Uterus (tissue), 4 donors: ENCODE data around the gene MIS18A. TPM values are rescaled to one million over a fixed set of nuclear protein-coding genes. Genes with fewer than 3 reads are reported as not detected.
"Not testable (repeated sequence)": the region's sequence is repeated elsewhere in the genome, so short reads cannot be mapped to it uniquely, and the experiment has no call there.

Source experiments
- DNase-seq, 2 donors: peaks; one replicate each; pipeline ENCODE4 v3.0.0-alpha.2; 2019 to 2020
- H3K27ac ChIP-seq, 2 donors: fragments of 200-600 bp; sonication (generic); 1 replicate in 1 of 2; 2 replicates in 1 of 2; pipeline ENCODE4 v1.5.1; 2016 to 2018
- H3K27me3 ChIP-seq, 2 donors: fragments of 200-600 bp; sonication (generic); one replicate each; pipeline ENCODE4 v1.5.1; 2018 to 2019; ENCODE audit warnings: control low read depth in 1 of 2
- H3K36me3 ChIP-seq, 2 donors: fragments of 200-600 bp; sonication (generic); one replicate each; pipeline ENCODE4 v1.5.1; 2019; ENCODE audit warnings: control low read depth in 1 of 2
- H3K4me1 ChIP-seq, 2 donors: fragments of 200-600 bp; sonication (generic); one replicate each; pipeline ENCODE4 v1.5.1; 2018 to 2019; ENCODE audit warnings: control low read depth in 1 of 2
- H3K4me3 ChIP-seq, 2 donors: fragments of 200-600 bp; sonication (generic); 1 replicate in 1 of 2; 2 replicates in 1 of 2; pipeline ENCODE4 v1.5.1; 2018 to 2019; ENCODE audit warnings: mild to moderate bottlenecking in 1 of 2
- H3K9me3 ChIP-seq, 2 donors: fragments of 200-600 bp; sonication (generic); one replicate each; pipeline ENCODE4 v1.5.1; 2019; ENCODE audit warnings: control low read depth in 1 of 2
- CTCF ChIP-seq, 4 experiments: fragments of 200-600 bp in 2 of 4; fragments of 450-650 bp in 2 of 4; sonication (generic) in 2 of 4; IDR thresholded peaks; one replicate each; pipeline ENCODE4 v1.5.1; 2016 to 2019; ENCODE audit warnings: antibody characterized with exemption in 4 of 4, mild to moderate bottlenecking in 2 of 4, moderate library complexity in 1 of 4
- POLR2A ChIP-seq, 2 donors: fragments of 450-650 bp; IDR thresholded peaks; one replicate each; pipeline ENCODE4 v1.6.1; 2016; ENCODE audit warnings: antibody characterized with exemption in 2 of 2, mild to moderate bottlenecking in 1 of 2, moderate library complexity in 1 of 2
- intact Hi-C: fragments of 100-400 bp; cut with DNase I; formaldehyde crosslinking; loops from one replicate; pipeline ENCODE4 v1.15.1; 2023; ENCODE audit warnings: low total_unique reads
- total RNA-seq, 4 donors: library from RNA; depleted of rRNA in 3 of 4; stranded (reverse); fragments of >200 nt in 3 of 4; gene quantifications; one replicate each; pipeline versions ENCODE4 v1.1.0 to v1.2.4, GENCODE V29; 2014 to 2023
- donor health status: DM: yes; HTN: yes; CAD: no.

The MIS18A gene
- total RNA-seq, 4 donors from 2014 or later = 2.4 to 25.6 (median 12.2) TPM

DNA sequence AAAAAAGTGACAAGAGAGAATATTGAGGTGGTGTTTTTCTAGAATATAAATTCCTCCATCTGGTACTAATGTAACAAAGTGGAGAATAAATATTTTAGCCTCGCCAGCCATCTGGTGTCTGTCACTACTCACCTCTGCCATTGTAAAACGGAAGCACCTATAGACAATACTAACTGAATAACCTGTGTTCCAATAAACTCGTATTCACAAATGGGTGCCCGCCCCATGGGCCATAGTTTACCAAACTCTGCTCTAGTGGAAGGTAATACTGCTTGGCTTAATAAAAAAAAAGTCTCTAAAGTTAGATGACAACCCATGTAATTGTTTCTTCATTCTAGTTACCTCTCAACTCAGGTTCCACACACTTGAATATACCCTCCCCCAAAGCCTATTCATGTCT, 8.1 kb downstream of the MIS18A start:
- intact Hi-C loops = no loop called here
- H3K27ac ChIP-seq = no peak overlapping the region
- no peaks in the 10 kb centered on the region for H3K9me3 ChIP-seq
- H3K4me3 ChIP-seq = no peak overlapping the region
- TF ChIP-seq CTCF (IDR thresholded peaks at IDR 0.05) = no peak
- no peak for TF ChIP-seq POLR2A (IDR thresholded peaks at IDR 0.05)
- no peaks in the 10 kb centered on the region for H3K4me1 ChIP-seq
- H3K27me3 ChIP-seq = no peaks in the 10 kb centered on the region
- no peak for DNase-seq
- H3K36me3 ChIP-seq = no peaks in the 10 kb centered on the region

GRCh38 chr21:32265321-32265720, 13.5 kb downstream of the MIS18A start:
- H3K27ac ChIP-seq, intact Hi-C loops, DNase-seq, H3K4me3 ChIP-seq, H3K36me3 ChIP-seq, H3K9me3 ChIP-seq, H3K4me1 ChIP-seq, H3K27me3 ChIP-seq: not testable (repeated sequence)

DNA sequence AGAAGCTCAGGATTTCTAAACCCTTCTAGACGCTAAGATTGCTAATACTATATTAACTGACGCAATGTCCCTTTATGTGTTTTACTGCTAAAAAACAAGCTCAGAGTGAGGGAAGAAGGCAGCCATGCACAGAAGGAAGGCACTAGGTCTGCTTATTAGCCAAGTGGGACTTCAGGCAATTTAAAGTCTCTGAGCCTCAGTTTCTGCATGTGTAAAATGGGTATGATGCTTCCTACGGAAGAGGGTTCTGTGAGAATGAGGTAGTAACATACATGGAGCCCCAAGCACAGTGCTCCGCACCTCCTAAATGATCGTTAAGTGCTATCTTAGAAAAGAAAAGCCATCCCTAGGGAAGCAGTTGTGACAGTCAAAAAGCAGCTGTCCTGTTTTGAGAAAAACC, 16.9 kb downstream of the MIS18A start:
- no peak for DNase-seq
- no peaks in the 10 kb centered on the region for H3K36me3 ChIP-seq
- no peak overlapping the region for H3K27ac ChIP-seq
- TF ChIP-seq POLR2A (IDR thresholded peaks at IDR 0.05) (no peak), CTCF (IDR thresholded peaks at IDR 0.05) (no peak)
- no peak overlapping the region for H3K4me3 ChIP-seq
- no peaks in the 10 kb centered on the region for H3K4me1 ChIP-seq
- H3K9me3 ChIP-seq = no peaks in the 10 kb centered on the region
- H3K27me3 ChIP-seq = no peaks in the 10 kb centered on the region
- intact Hi-C loops = no loop called here

DNA sequence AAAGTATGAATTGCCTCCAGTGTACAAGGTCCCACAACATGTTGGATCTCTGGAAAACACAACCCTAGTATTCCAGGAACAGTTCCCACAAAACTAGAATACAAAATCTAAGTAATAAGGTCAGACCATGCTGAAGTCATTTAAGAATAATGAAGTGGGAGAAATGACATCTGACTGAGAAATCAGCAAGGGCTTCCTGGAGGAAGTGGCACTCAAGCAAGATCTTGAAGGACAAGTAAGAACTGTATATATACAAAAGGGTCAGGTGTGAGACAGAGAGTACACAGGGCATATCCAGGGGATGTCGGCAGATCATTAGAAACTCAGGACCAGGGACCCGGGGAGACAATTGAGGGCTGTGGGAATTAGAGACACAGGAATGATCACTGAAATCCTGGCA, 18.7 kb downstream of the MIS18A start:
- intact Hi-C loops = no loop called here
- TF ChIP-seq CTCF (IDR thresholded peaks at IDR 0.05) = no peak
- TF ChIP-seq POLR2A (IDR thresholded peaks at IDR 0.05) = no peak
- no peaks in the 10 kb centered on the region for H3K27me3 ChIP-seq
- no peak for DNase-seq
- H3K4me1 ChIP-seq = peaks cover 0 to 6% of the 10 kb centered on the region in 2 donors
- H3K9me3 ChIP-seq = no peaks in the 10 kb centered on the region
- no peak overlapping the region for H3K4me3 ChIP-seq
- H3K36me3 ChIP-seq = no peaks in the 10 kb centered on the region
- H3K27ac ChIP-seq = no peak overlapping the region

DNA sequence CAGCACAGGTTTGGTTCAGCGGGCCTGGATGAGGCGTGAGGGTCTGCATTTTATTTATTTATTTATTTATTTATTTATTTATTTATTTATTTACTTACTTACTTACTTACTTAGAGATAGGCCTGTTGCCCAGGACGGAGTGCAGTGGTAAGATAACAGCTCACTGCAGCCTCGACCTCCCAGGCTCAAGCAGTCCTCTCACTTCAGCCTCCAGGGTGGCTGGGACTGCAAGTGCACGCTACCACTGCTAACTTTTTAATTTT, 20.1 kb downstream of the MIS18A start:
- H3K9me3 ChIP-seq, H3K36me3 ChIP-seq, H3K4me3 ChIP-seq, H3K27me3 ChIP-seq, DNase-seq, H3K4me1 ChIP-seq, H3K27ac ChIP-seq: not testable (repeated sequence)
- intact Hi-C loops = loop anchor here (5.0 kb wide), 1 partner anchor 391 kb away; no protein-coding TSS in a partner anchor

- Histone ChIP-seq H3K4me3 (no peak overlapping the region), H3K9me3 (no peaks in the 10 kb centered on the region), H3K4me1 (peaks cover 0 to 6% of the 10 kb centered on the region in 2 donors), H3K27ac (peak overlapping the region; percentile 51 to 63), H3K36me3 (no peaks in the 10 kb centered on the region), H3K27me3 (no peaks in the 10 kb centered on the region)
- intact Hi-C loops = loop anchor here (5.0 kb wide), 1 partner anchor 391 kb away; no protein-coding TSS in a partner anchor
- no peak for TF ChIP-seq POLR2A (IDR thresholded peaks at IDR 0.05)
- TF ChIP-seq CTCF (IDR thresholded peaks at IDR 0.05) = peak; percentile 62 to 80 (median 76)
- peak; percentile 65 to 70 for DNase-seq
Observed at GRCh38 chr21:32257962-32258785, 20.7 kb downstream of the MIS18A start.
